HL-60 (cell line): ENCODE results near the gene CDH23.

Experiments
- DNase-seq, 2 experiments: peaks; one replicate each; pipeline ENCODE4 v3.0.0-alpha.2; 2010 to 2020; ENCODE audit warnings: low read depth in 1 of 2, low spot score in 1 of 2
- H3K27ac ChIP-seq: fragments of 250-450 bp; sonication (Bioruptor Pico); replicated peaks from 2 replicates; pipeline ENCODE4 v1.5.1; 2020; ENCODE audit warnings: mild to moderate bottlenecking, moderate library complexity
- H3K27me3 ChIP-seq: fragments of 250-450 bp; sonication (Bioruptor Pico); 2 replicates; pipeline ENCODE4 v1.5.1; 2021; ENCODE audit warnings: mild to moderate bottlenecking, moderate library complexity; ENCODE audit not compliant: insufficient read depth, poor library complexity, severe bottlenecking
- H3K4me3 ChIP-seq: replicated peaks from 2 replicates; pipeline ENCODE4 v1.5.1; 2011; ENCODE audit warnings: mild to moderate bottlenecking, control low read depth, low read length; ENCODE audit not compliant: insufficient read depth
- GABPA ChIP-seq: IDR thresholded peaks from 2 replicates; pipeline ENCODE4 v1.6.1; 2012; ENCODE audit warnings: low read depth
- POLR2AphosphoS5 ChIP-seq: IDR thresholded peaks from 2 replicates; pipeline ENCODE4 v1.6.1; 2012; ENCODE audit warnings: low read depth
- SPI1 ChIP-seq: IDR thresholded peaks from 2 replicates; pipeline ENCODE4 v1.6.1; 2012; ENCODE audit warnings: low read depth, mild to moderate bottlenecking, borderline replicate concordance
- TF ChIP-seq, protein P1 (sequence below): IDR thresholded peaks from one replicate; pipeline ENCODE4 v1.5.1; 2011; ENCODE audit warnings: low read length, control low read depth, inconsistent platforms; ENCODE audit not compliant: insufficient read depth
- TF ChIP-seq, protein P2 (sequence below): IDR thresholded peaks from 2 replicates; pipeline ENCODE4 v1.6.1; 2012; ENCODE audit warnings: low read depth; ENCODE audit not compliant: insufficient replicate concordance

The CDH23 gene

DNA sequence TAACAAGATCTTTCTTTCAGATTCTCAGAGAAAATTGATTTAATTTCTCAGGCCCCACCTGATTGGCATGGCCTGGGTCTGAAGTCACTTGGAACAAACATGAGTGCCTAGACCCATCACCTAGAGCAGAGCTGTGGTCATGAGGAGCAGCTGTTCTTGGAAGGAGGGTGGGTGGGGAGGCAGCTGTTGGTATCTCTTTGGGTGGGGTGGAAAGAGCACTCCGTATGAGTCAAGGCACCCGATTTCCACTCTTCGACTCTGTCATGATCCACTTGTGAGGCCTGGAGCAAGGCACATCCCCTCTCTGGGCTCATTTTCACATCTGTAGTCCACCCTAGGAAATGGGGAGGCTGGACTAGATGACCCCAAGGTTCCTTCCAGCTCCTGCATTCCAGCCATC lies 166.2 kb downstream of the CDH23 start:
- no peak for DNase-seq
- no peak overlapping the region for H3K4me3 ChIP-seq
- no peaks in the 10 kb centered on the region for H3K27me3 ChIP-seq
- TF ChIP-seq POLR2AphosphoS5 = no peak
- TF ChIP-seq, protein P1, sequence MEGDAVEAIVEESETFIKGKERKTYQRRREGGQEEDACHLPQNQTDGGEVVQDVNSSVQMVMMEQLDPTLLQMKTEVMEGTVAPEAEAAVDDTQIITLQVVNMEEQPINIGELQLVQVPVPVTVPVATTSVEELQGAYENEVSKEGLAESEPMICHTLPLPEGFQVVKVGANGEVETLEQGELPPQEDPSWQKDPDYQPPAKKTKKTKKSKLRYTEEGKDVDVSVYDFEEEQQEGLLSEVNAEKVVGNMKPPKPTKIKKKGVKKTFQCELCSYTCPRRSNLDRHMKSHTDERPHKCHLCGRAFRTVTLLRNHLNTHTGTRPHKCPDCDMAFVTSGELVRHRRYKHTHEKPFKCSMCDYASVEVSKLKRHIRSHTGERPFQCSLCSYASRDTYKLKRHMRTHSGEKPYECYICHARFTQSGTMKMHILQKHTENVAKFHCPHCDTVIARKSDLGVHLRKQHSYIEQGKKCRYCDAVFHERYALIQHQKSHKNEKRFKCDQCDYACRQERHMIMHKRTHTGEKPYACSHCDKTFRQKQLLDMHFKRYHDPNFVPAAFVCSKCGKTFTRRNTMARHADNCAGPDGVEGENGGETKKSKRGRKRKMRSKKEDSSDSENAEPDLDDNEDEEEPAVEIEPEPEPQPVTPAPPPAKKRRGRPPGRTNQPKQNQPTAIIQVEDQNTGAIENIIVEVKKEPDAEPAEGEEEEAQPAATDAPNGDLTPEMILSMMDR = no peak
- TF ChIP-seq, protein P2, sequence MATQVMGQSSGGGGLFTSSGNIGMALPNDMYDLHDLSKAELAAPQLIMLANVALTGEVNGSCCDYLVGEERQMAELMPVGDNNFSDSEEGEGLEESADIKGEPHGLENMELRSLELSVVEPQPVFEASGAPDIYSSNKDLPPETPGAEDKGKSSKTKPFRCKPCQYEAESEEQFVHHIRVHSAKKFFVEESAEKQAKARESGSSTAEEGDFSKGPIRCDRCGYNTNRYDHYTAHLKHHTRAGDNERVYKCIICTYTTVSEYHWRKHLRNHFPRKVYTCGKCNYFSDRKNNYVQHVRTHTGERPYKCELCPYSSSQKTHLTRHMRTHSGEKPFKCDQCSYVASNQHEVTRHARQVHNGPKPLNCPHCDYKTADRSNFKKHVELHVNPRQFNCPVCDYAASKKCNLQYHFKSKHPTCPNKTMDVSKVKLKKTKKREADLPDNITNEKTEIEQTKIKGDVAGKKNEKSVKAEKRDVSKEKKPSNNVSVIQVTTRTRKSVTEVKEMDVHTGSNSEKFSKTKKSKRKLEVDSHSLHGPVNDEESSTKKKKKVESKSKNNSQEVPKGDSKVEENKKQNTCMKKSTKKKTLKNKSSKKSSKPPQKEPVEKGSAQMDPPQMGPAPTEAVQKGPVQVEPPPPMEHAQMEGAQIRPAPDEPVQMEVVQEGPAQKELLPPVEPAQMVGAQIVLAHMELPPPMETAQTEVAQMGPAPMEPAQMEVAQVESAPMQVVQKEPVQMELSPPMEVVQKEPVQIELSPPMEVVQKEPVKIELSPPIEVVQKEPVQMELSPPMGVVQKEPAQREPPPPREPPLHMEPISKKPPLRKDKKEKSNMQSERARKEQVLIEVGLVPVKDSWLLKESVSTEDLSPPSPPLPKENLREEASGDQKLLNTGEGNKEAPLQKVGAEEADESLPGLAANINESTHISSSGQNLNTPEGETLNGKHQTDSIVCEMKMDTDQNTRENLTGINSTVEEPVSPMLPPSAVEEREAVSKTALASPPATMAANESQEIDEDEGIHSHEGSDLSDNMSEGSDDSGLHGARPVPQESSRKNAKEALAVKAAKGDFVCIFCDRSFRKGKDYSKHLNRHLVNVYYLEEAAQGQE = no peak
- H3K27ac ChIP-seq = no peak overlapping the region

DNA sequence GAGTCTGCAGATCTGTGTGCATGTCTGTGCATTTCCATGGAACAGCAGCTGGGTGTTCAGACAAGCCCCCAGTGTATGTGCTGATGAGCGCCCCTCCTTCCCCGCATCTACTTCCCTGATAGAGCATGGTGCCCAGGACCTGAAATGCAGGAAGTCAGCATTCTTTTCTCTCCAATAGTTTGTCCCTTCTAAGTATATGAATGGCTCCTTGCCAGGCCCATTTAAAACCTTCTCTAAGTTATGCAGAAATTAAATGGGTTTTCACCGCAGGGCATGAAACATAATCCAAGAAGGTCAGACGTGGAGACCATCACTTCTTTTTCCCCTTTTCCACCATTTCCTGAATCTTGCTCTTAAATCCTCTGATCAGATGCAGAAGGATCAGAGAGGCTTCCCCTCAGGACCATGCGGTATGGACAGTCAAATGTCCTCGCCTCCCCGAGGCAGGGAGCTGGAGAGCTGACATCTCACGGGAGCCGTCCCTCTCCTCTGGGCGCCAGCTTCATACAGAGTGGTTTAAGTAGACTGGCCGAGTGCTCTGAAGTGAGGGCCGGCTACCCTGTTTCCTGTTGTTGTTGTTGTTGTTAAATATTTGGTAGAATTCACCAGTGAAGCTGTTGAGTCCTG lies 167.6 kb downstream of the CDH23 start:
- H3K27ac ChIP-seq = no peak overlapping the region
- DNase-seq = no peak
- TF ChIP-seq GABPA = no peak
- no peak for TF ChIP-seq POLR2AphosphoS5
- no peak for TF ChIP-seq SPI1
- TF ChIP-seq, protein P2 = no peak
- TF ChIP-seq, protein P1 = no peak
- H3K27me3 ChIP-seq = no peaks in the 10 kb centered on the region
- no peak overlapping the region for H3K4me3 ChIP-seq

DNA sequence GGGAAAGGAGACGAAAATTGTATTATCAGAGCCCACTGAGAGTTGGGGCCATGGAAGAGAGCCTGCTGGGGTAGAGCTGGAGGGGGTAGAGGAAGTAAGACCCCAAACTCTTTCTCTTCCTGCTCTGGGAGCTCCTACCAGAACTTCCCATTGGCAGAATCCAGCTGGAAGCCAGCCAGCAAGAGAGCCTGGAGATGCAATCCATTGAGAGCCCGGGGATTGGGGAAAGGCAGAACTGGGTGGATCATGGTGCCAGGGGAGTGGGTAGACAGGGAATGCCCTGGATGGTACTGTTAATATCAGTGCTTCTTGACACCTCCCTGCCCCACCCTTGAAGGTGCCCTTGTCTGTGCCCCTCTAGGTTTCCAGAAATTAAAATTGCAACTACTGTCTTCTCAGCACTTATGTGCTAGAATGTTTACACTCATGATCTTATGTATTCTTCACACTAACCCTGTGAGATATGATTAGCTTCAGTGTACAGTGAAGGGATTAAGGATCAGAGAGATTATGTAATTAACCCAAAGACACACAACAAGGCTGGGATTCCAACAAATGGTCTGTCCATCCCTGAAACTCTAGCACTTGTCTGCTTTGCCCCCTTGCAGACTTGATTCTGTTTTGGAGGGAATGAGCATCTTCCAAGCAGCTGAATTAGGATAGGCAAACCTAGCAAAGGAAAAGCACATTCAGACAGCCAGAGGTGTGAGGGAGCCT lies 168.7 kb downstream of the CDH23 start:
- Histone ChIP-seq H3K27ac (no peak overlapping the region), H3K27me3 (no peaks in the 10 kb centered on the region), H3K4me3 (no peak overlapping the region)
- no peak for DNase-seq
- TF ChIP-seq GABPA = no peak
- TF ChIP-seq, protein P2 = no peak
- no peak for TF ChIP-seq POLR2AphosphoS5
- no peak for TF ChIP-seq SPI1
- TF ChIP-seq, protein P1 = no peak
